Endothelial cell of umbilical vein (primary cell): ENCODE results near the gene MTSS2. TPM values are rescaled to one million over a fixed set of nuclear protein-coding genes. Genes with fewer than 3 reads are reported as not detected.

Experiments
- BruUV-seq: library from RNA; stranded (reverse); fragments of 400-500 nt; replicated peaks from 2 replicates; lab custom pipeline; 2021; lab: Mats Ljungman, UMichigan
- CTCF ChIA-PET: fragments of 300-600, 350-600 bp; sonication (Branson Sonifier 250); formaldehyde crosslinking; loops from one replicate; lab custom pipeline; 2021; ENCODE audit warnings: antibody characterized with exemption, inconsistent platforms; lab: Charles Lee
- POLR2A ChIA-PET: fragments of 300-600, 350-600 bp; sonication (Branson Sonifier 250); formaldehyde crosslinking; loops from one replicate; lab custom pipeline; 2021; ENCODE audit warnings: antibody characterized with exemption, inconsistent platforms; lab: Charles Lee
- DNase-seq: peaks from one replicate; pipeline ENCODE4 v3.0.0-alpha.2; 2011; ENCODE audit warnings: low read depth, low spot score
- FAIRE-seq: peaks from 2 replicates; lab custom pipeline; 2011; peaks lifted over from hg19 to GRCh38; lab: Jason Lieb, UNC
- H2AFZ ChIP-seq: 2 replicates; pipeline ENCODE4 v1.6.0; 2012; ENCODE audit warnings: low read depth, low read length, control low read depth, inconsistent platforms
- H3K27ac ChIP-seq: 2 replicates; pipeline ENCODE4 v1.5.1; 2011; ENCODE audit warnings: low read depth, mild to moderate bottlenecking, control low read depth, low read length, moderate library complexity; ENCODE audit not compliant: insufficient read depth
- H3K27me3 ChIP-seq, 2 experiments: 2 replicates each; pipeline versions ENCODE4 v1.6.0 to v1.6.1; 2011; ENCODE audit warnings: low read length in 2 of 2, mixed read lengths in 1 of 2; ENCODE audit not compliant: control insufficient read depth in 2 of 2, insufficient read depth in 2 of 2
- H3K36me3 ChIP-seq, 2 experiments: 2 replicates in 1 of 2; 3 replicates in 1 of 2; pipeline ENCODE4 v1.5.1; 2011; ENCODE audit warnings: low read length in 2 of 2, mild to moderate bottlenecking in 1 of 2, moderate library complexity in 1 of 2; ENCODE audit not compliant: control insufficient read depth in 2 of 2, insufficient read depth in 2 of 2; ENCODE audit errors: extremely low read depth in 1 of 2
- H3K4me1 ChIP-seq: 3 replicates; pipeline ENCODE4 v1.5.1; 2011; ENCODE audit warnings: mild to moderate bottlenecking, low read length; ENCODE audit not compliant: control insufficient read depth, insufficient read depth; ENCODE audit errors: extremely low read depth
- H3K4me2 ChIP-seq: 2 replicates; pipeline ENCODE4 v1.6.1; 2011; ENCODE audit warnings: low read length, control low read depth, mixed read lengths; ENCODE audit not compliant: insufficient read depth
- H3K4me3 ChIP-seq, 3 experiments: fragments of 200-600 bp in 1 of 3; sonication (generic), shearing (Covaris generic) in 1 of 3; replicated peaks in 1 of 3; 2 replicates each; pipeline ENCODE4 v1.5.1; 2011 to 2016; ENCODE audit warnings: control low read depth in 3 of 3, low read length in 3 of 3, mild to moderate bottlenecking in 2 of 3, inconsistent platforms in 1 of 3, low read depth in 1 of 3, moderate library complexity in 1 of 3; ENCODE audit not compliant: insufficient read depth in 1 of 3
- H3K79me2 ChIP-seq: 2 replicates; pipeline ENCODE4 v1.6.0; 2012; ENCODE audit warnings: low read length, inconsistent platforms; ENCODE audit not compliant: control insufficient read depth, insufficient read depth
- H3K9ac ChIP-seq: replicated peaks from 2 replicates; pipeline ENCODE3; 2011; ENCODE audit warnings: low read length, control low read depth; ENCODE audit not compliant: insufficient read depth; ENCODE audit errors: extremely low read depth
- H3K9me1 ChIP-seq: replicated peaks from 3 replicates; pipeline ENCODE4 v1.6.0; 2011; ENCODE audit warnings: mild to moderate bottlenecking, low read length; ENCODE audit not compliant: control insufficient read depth, insufficient read depth; ENCODE audit errors: extremely low read depth
- H3K9me3 ChIP-seq: replicated peaks from 2 replicates; pipeline ENCODE4 v1.5.1; 2012; ENCODE audit warnings: low read length, inconsistent platforms; ENCODE audit not compliant: control insufficient read depth, insufficient read depth
- H4K20me1 ChIP-seq: replicated peaks from 2 replicates; pipeline ENCODE3; 2011; ENCODE audit warnings: mild to moderate bottlenecking, low read length; ENCODE audit not compliant: control insufficient read depth, insufficient read depth; ENCODE audit errors: extremely low read depth
- EZH2 ChIP-seq: IDR thresholded peaks from 2 replicates; pipeline ENCODE4 v1.6.1; 2012; ENCODE audit warnings: borderline replicate concordance, low read depth, mild to moderate bottlenecking, moderate library complexity, low read length, inconsistent platforms; ENCODE audit not compliant: severe bottlenecking
- FOS ChIP-seq: IDR thresholded peaks from 2 replicates; pipeline ENCODE4 v1.6.1; 2011; ENCODE audit warnings: mild to moderate bottlenecking, low read length, moderate library complexity, borderline replicate concordance; ENCODE audit not compliant: insufficient read depth
- GATA2 ChIP-seq: IDR thresholded peaks from 2 replicates; pipeline ENCODE4 v1.7.0; 2011; ENCODE audit warnings: low read depth, mild to moderate bottlenecking, moderate library complexity, mixed read lengths, low read length; ENCODE audit not compliant: insufficient read length, insufficient read depth
- JUN ChIP-seq: IDR thresholded peaks from 2 replicates; pipeline ENCODE4 v1.6.1; 2011; ENCODE audit warnings: borderline replicate concordance, low read depth; ENCODE audit not compliant: insufficient read length, insufficient read depth
- MYC ChIP-seq: IDR thresholded peaks from one replicate; pipeline ENCODE4 v1.6.1; 2011; ENCODE audit warnings: mild to moderate bottlenecking, low read depth, low read length
- POLR2A ChIP-seq: IDR thresholded peaks from 2 replicates; pipeline ENCODE4 v1.6.1; 2012; ENCODE audit warnings: low read depth, mild to moderate bottlenecking, control low read depth, low read length
- POLR2AphosphoS5 ChIP-seq: IDR thresholded peaks from 2 replicates; pipeline ENCODE4 v1.6.1; 2012; ENCODE audit warnings: low read depth, mild to moderate bottlenecking, control low read depth, low read length, moderate library complexity; ENCODE audit not compliant: insufficient read depth
- dilution Hi-C: fragments of 300-500 bp; cut with MboI; formaldehyde crosslinking; loops from one replicate; pipeline ENCODE4 v1.15.0; 2019; ENCODE audit warnings: low sequenced_read_pairs; ENCODE audit not compliant: extremely low pct_ligation_motif_present
- intact Hi-C: fragments of 100-400 bp; cut with micrococcal nuclease; formaldehyde crosslinking; loops from one replicate; pipeline ENCODE4 v1.10.0; 2022
- polyA plus RNA-seq, 4 experiments: library from polyadenylated mRNA; depleted of rRNA in 3 of 4; stranded (reverse) in 3 of 4; unstranded in 1 of 4; fragments of >200 nt; gene quantifications; 2 replicates each; pipeline versions ENCODE4 v1.2.1 to v1.2.3, GENCODE V29; 2011 to 2012; ENCODE audit warnings: missing spikeins in 1 of 4
- total RNA-seq: library from RNA; stranded (reverse); gene quantifications from 2 replicates; pipeline ENCODE4 v1.2.3, GENCODE V29; 2021
- TF ChIP-seq, protein P1 (sequence below), 2 donors: IDR thresholded peaks; 1 replicate in 1 of 2; 2 replicates in 1 of 2; pipeline ENCODE4 v1.5.1; 2011; ENCODE audit warnings: low read length in 2 of 2, mild to moderate bottlenecking in 2 of 2, moderate library complexity in 2 of 2, control low read depth in 1 of 2, inconsistent platforms in 1 of 2, low read depth in 1 of 2; ENCODE audit not compliant: insufficient read depth in 1 of 2; ENCODE audit errors: extremely low read depth in 1 of 2
- TF ChIP-seq, protein P2 (sequence below): IDR thresholded peaks from 2 replicates; pipeline ENCODE4 v1.6.1; 2011; ENCODE audit not compliant: insufficient read depth, insufficient read length

MTSS2 gene
- total and polyA plus RNA-seq, 2 donors (not counting 3 experiments of a cell fraction or from before 2014, with no cell fraction given) = 38.4 to 42.3 TPM

DNA sequence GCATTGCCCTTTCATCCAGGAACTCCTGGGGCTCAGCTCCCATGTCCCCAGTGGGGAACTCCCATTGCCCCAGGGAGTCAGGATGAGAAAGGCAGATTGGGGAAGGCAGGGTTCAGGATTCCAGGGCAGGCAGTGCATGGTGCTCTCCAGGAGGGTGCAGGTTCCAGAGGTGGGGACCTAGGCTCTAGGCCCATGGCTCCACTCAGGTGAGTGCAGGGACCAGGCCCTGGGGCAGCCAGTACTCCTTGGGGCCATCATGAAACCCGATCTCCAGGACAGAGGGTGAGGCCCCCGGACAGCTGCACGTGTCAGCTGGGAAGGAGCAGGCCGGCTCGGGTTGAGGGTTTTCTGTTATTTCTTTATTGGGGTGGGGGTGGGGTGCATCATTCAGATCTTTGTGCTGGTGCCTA, 1.3 kb upstream of the MTSS2 start:
- Histone ChIP-seq H4K20me1 (no peaks in the 10 kb centered on the region), H3K27me3 (no peaks in the 10 kb centered on the region), H3K4me3 (no peak overlapping the region), H3K9me1 (no peaks in the 10 kb centered on the region), H3K79me2 (peaks cover 30% of the 10 kb centered on the region), H3K36me3 (peaks cover 0 to 3% of the 10 kb centered on the region in 2 experiments), H3K4me1 (peaks cover 21% of the 10 kb centered on the region), H3K9me3 (no peaks in the 10 kb centered on the region), H3K27ac (no peak overlapping the region), H3K4me2 (no peak overlapping the region), H2AFZ (no peak overlapping the region), H3K9ac (no peak overlapping the region)
- no peak for FAIRE-seq
- no TSS peak for BruUV-seq
- CTCF ChIA-PET = interaction anchor here (1.4 to 5.1 kb wide), 4 partner anchors 20 to 83 kb away, joined by 5 to 53 read pairs (median 14); no protein-coding TSS in a partner anchor
- no peak for TF ChIP-seq MYC
- no peak for TF ChIP-seq JUN
- TF ChIP-seq GATA2 = no peak
- TF ChIP-seq POLR2AphosphoS5 = no peak
- no peak for TF ChIP-seq EZH2
- TF ChIP-seq, protein P1, sequence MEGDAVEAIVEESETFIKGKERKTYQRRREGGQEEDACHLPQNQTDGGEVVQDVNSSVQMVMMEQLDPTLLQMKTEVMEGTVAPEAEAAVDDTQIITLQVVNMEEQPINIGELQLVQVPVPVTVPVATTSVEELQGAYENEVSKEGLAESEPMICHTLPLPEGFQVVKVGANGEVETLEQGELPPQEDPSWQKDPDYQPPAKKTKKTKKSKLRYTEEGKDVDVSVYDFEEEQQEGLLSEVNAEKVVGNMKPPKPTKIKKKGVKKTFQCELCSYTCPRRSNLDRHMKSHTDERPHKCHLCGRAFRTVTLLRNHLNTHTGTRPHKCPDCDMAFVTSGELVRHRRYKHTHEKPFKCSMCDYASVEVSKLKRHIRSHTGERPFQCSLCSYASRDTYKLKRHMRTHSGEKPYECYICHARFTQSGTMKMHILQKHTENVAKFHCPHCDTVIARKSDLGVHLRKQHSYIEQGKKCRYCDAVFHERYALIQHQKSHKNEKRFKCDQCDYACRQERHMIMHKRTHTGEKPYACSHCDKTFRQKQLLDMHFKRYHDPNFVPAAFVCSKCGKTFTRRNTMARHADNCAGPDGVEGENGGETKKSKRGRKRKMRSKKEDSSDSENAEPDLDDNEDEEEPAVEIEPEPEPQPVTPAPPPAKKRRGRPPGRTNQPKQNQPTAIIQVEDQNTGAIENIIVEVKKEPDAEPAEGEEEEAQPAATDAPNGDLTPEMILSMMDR (IDR thresholded peaks at IDR 0.05; ENCODE audit: extremely low read depth in 1 of 2, insufficient read depth in 1 of 2, low read depth in 1 of 2, low read length in 2 of 2) = no peak
- TF ChIP-seq POLR2A = no peak
- no peak for TF ChIP-seq FOS
- TF ChIP-seq, protein P2, sequence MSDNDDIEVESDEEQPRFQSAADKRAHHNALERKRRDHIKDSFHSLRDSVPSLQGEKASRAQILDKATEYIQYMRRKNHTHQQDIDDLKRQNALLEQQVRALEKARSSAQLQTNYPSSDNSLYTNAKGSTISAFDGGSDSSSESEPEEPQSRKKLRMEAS = no peak
- intact Hi-C loops = loop anchor here (5.0 kb wide), 1 partner anchor 1500 kb away; the partner anchor contains the start of gene SNTB2
- no peak for DNase-seq
- POLR2A ChIA-PET = no interaction called here
- dilution Hi-C loops = no loop called here
